GM12892 (cell line): ENCODE measurements around the gene UBA6.

Experiments used
- POLR2A ChIP-seq: IDR thresholded peaks from 2 replicates; pipeline ENCODE4 v1.6.1; 2011; ENCODE audit warnings: low read depth, low read length, control low read depth
- POLR2AphosphoS5 ChIP-seq: IDR thresholded peaks from 2 replicates; pipeline ENCODE4 v1.6.1; 2011; ENCODE audit warnings: low read depth, low read length, control low read depth
- TAF1 ChIP-seq: IDR thresholded peaks from 2 replicates; pipeline ENCODE4 v1.6.1; 2011; ENCODE audit warnings: low read depth, mild to moderate bottlenecking, control low read depth, low read length, borderline replicate concordance

- TF ChIP-seq POLR2A (no peak), TAF1 (no peak), POLR2AphosphoS5 (no peak)
Measured at GRCh38 chr4:67746797-67747495, 46.0 kb upstream of the UBA6 start.
